Uterus (tissue), 4 donors: ENCODE measurements around the gene JAM3. TPM values are rescaled to one million over a fixed set of nuclear protein-coding genes. Genes with fewer than 3 reads are reported as not detected.
"Not testable (repeated sequence)": the region's sequence is repeated elsewhere in the genome, so short reads cannot be mapped to it uniquely, and the experiment has no call there.

Experiments used
- DNase-seq, 2 donors: peaks; one replicate each; pipeline ENCODE4 v3.0.0-alpha.2; 2019 to 2020
- H3K27ac ChIP-seq, 2 donors: fragments of 200-600 bp; sonication (generic); 1 replicate in 1 of 2; 2 replicates in 1 of 2; pipeline ENCODE4 v1.5.1; 2016 to 2018
- H3K27me3 ChIP-seq, 2 donors: fragments of 200-600 bp; sonication (generic); one replicate each; pipeline ENCODE4 v1.5.1; 2018 to 2019; ENCODE audit warnings: control low read depth in 1 of 2
- H3K36me3 ChIP-seq, 2 donors: fragments of 200-600 bp; sonication (generic); one replicate each; pipeline ENCODE4 v1.5.1; 2019; ENCODE audit warnings: control low read depth in 1 of 2
- H3K4me1 ChIP-seq, 2 donors: fragments of 200-600 bp; sonication (generic); one replicate each; pipeline ENCODE4 v1.5.1; 2018 to 2019; ENCODE audit warnings: control low read depth in 1 of 2
- H3K4me3 ChIP-seq, 2 donors: fragments of 200-600 bp; sonication (generic); 1 replicate in 1 of 2; 2 replicates in 1 of 2; pipeline ENCODE4 v1.5.1; 2018 to 2019; ENCODE audit warnings: mild to moderate bottlenecking in 1 of 2
- H3K9me3 ChIP-seq, 2 donors: fragments of 200-600 bp; sonication (generic); one replicate each; pipeline ENCODE4 v1.5.1; 2019; ENCODE audit warnings: control low read depth in 1 of 2
- CTCF ChIP-seq, 4 experiments: fragments of 200-600 bp in 2 of 4; fragments of 450-650 bp in 2 of 4; sonication (generic) in 2 of 4; IDR thresholded peaks; one replicate each; pipeline ENCODE4 v1.5.1; 2016 to 2019; ENCODE audit warnings: antibody characterized with exemption in 4 of 4, mild to moderate bottlenecking in 2 of 4, moderate library complexity in 1 of 4
- POLR2A ChIP-seq, 2 donors: fragments of 450-650 bp; IDR thresholded peaks; one replicate each; pipeline ENCODE4 v1.6.1; 2016; ENCODE audit warnings: antibody characterized with exemption in 2 of 2, mild to moderate bottlenecking in 1 of 2, moderate library complexity in 1 of 2
- intact Hi-C: fragments of 100-400 bp; cut with DNase I; formaldehyde crosslinking; loops from one replicate; pipeline ENCODE4 v1.15.1; 2023; ENCODE audit warnings: low total_unique reads
- total RNA-seq, 4 donors: library from RNA; depleted of rRNA in 3 of 4; stranded (reverse); fragments of >200 nt in 3 of 4; gene quantifications; one replicate each; pipeline versions ENCODE4 v1.1.0 to v1.2.4, GENCODE V29; 2014 to 2023
- donor health status: DM: yes; HTN: yes; CAD: no.

Gene JAM3
- total RNA-seq, 4 donors from 2014 or later: 51.7 to 86.7 (median 68.1) TPM

GRCh38 chr11:134071766-134072402, 3.0 kb downstream of the JAM3 start:
- no peak for DNase-seq
- Histone ChIP-seq H3K27ac (no peak overlapping the region), H3K9me3 (no peaks in the 10 kb centered on the region), H3K4me1 (peaks cover 0 to 4% of the 10 kb centered on the region in 2 donors), H3K27me3 (no peaks in the 10 kb centered on the region), H3K4me3 (no peak overlapping the region), H3K36me3 (no peaks in the 10 kb centered on the region)
- TF ChIP-seq CTCF (IDR thresholded peaks at IDR 0.05): no peak
- no peak for TF ChIP-seq POLR2A (IDR thresholded peaks at IDR 0.05)
- intact Hi-C loops: no loop called here

- Histone ChIP-seq H3K9me3 (no peaks in the 10 kb centered on the region), H3K4me1 (peaks cover 0 to 4% of the 10 kb centered on the region in 2 donors), H3K4me3 (no peak overlapping the region), H3K36me3 (no peaks in the 10 kb centered on the region), H3K27me3 (no peaks in the 10 kb centered on the region), H3K27ac (no peak overlapping the region)
- intact Hi-C loops: no loop called here
- DNase-seq: no peak
- TF ChIP-seq POLR2A (IDR thresholded peaks at IDR 0.05) (no peak), CTCF (IDR thresholded peaks at IDR 0.05) (no peak)
Observed at GRCh38 chr11:134072844-134073243, 4.0 kb downstream of the JAM3 start.

GRCh38 chr11:134074346-134074745, 5.5 kb downstream of the JAM3 start:
- H3K27ac ChIP-seq: no peak overlapping the region
- intact Hi-C loops: no loop called here
- DNase-seq: no peak

GRCh38 chr11:134074766-134075165, 5.9 kb downstream of the JAM3 start:
- TF ChIP-seq POLR2A (IDR thresholded peaks at IDR 0.05): no peak
- no peak for TF ChIP-seq CTCF (IDR thresholded peaks at IDR 0.05)
- no peaks in the 10 kb centered on the region for H3K9me3 ChIP-seq
- H3K4me3 ChIP-seq: no peak overlapping the region
- intact Hi-C loops: no loop called here
- H3K36me3 ChIP-seq: no peaks in the 10 kb centered on the region
- no peak for DNase-seq
- H3K27me3 ChIP-seq: no peaks in the 10 kb centered on the region
- peaks cover 0 to 4% of the 10 kb centered on the region in 2 donors for H3K4me1 ChIP-seq
- H3K27ac ChIP-seq: no peak overlapping the region

More at GRCh38 chr11:134074346-134074745, 5.5 kb downstream of the JAM3 start:
- Histone ChIP-seq H3K36me3 (no peaks in the 10 kb centered on the region), H3K27me3 (no peaks in the 10 kb centered on the region), H3K4me3 (no peak overlapping the region), H3K4me1 (peaks cover 0 to 4% of the 10 kb centered on the region in 2 donors), H3K9me3 (no peaks in the 10 kb centered on the region)
- TF ChIP-seq CTCF (IDR thresholded peaks at IDR 0.05): no peak
- no peak for TF ChIP-seq POLR2A (IDR thresholded peaks at IDR 0.05)

- no peaks in the 10 kb centered on the region for H3K27me3 ChIP-seq
- no peak for DNase-seq
- no peak for TF ChIP-seq POLR2A (IDR thresholded peaks at IDR 0.05)
- TF ChIP-seq CTCF (IDR thresholded peaks at IDR 0.05): no peak
- H3K36me3 ChIP-seq: no peaks in the 10 kb centered on the region
- H3K4me3 ChIP-seq: no peak overlapping the region
- intact Hi-C loops: no loop called here
- H3K27ac ChIP-seq: peak overlapping the region in 1 of 2 donors; percentile 27
- no peaks in the 10 kb centered on the region for H3K9me3 ChIP-seq
- no peaks in the 10 kb centered on the region for H3K4me1 ChIP-seq
Observed at GRCh38 chr11:134079317-134079716, 10.4 kb downstream of the JAM3 start.

- H3K36me3 ChIP-seq, H3K4me1 ChIP-seq, H3K4me3 ChIP-seq, H3K9me3 ChIP-seq, intact Hi-C loops, H3K27ac ChIP-seq, H3K27me3 ChIP-seq, DNase-seq: not testable (repeated sequence)
Observed at GRCh38 chr11:134081258-134081657, 12.4 kb downstream of the JAM3 start.
